Vagina (tissue), 2 donors: ENCODE results near the gene DTX3L. TPM values are rescaled to one million over a fixed set of nuclear protein-coding genes. Genes with fewer than 3 reads are reported as not detected.

Source experiments
- DNase-seq, 2 donors: peaks; one replicate each; pipeline ENCODE4 v3.0.0-alpha.2; 2017; ENCODE audit errors: extremely low spot score in 2 of 2
- H3K27ac ChIP-seq: fragments of 200-600 bp; sonication (generic); one replicate; pipeline ENCODE4 v1.5.1; 2019
- H3K27me3 ChIP-seq: fragments of 200-600 bp; sonication (generic); one replicate; pipeline ENCODE4 v1.5.1; 2019
- H3K36me3 ChIP-seq, 2 donors: fragments of 200-600 bp; sonication (generic); one replicate each; pipeline ENCODE4 v1.5.1; 2017 to 2019
- H3K4me1 ChIP-seq: fragments of 200-600 bp; sonication (generic); one replicate; pipeline ENCODE4 v1.5.1; 2019
- H3K4me3 ChIP-seq, 2 donors: fragments of 200-600 bp; sonication (generic); 1 replicate in 1 of 2; 2 replicates in 1 of 2; pipeline ENCODE4 v1.5.1; 2016 to 2019
- H3K9me3 ChIP-seq: fragments of 200-600 bp; sonication (generic); one replicate; pipeline ENCODE4 v1.5.1; 2019
- POLR2A ChIP-seq, 2 donors: fragments of 450-650 bp; IDR thresholded peaks; one replicate each; pipeline ENCODE4 v1.6.1; 2017; ENCODE audit warnings: antibody characterized with exemption in 2 of 2, mild to moderate bottlenecking in 2 of 2, moderate library complexity in 2 of 2
- POLR2AphosphoS5 ChIP-seq, 2 donors: sonication (generic); formaldehyde crosslinking; IDR thresholded peaks; one replicate each; pipeline ENCODE4 v1.9.0; 2017; ENCODE audit warnings: antibody characterized with exemption in 2 of 2, mild to moderate bottlenecking in 2 of 2, low read depth in 1 of 2; ENCODE audit not compliant: insufficient read depth in 1 of 2
- intact Hi-C: fragments of 100-400 bp; cut with DNase I; formaldehyde crosslinking; loops from one replicate; pipeline ENCODE4 v1.15.1; 2023
- total RNA-seq: library from RNA; depleted of rRNA; stranded (reverse); fragments of >200 nt; gene quantifications from one replicate; pipeline ENCODE4 v1.2.3, GENCODE V29; 2016
- TF ChIP-seq, protein P1 (sequence below), 3 experiments: fragments of 450-650 bp in 2 of 3; fragments of 200-600 bp in 1 of 3; sonication (generic) in 1 of 3; IDR thresholded peaks; one replicate each; pipeline ENCODE4 v1.5.1; 2017 to 2019; ENCODE audit warnings: antibody characterized with exemption in 3 of 3, mild to moderate bottlenecking in 2 of 3, moderate library complexity in 2 of 3

Gene DTX3L
- 17.7 TPM for total RNA-seq

DNA sequence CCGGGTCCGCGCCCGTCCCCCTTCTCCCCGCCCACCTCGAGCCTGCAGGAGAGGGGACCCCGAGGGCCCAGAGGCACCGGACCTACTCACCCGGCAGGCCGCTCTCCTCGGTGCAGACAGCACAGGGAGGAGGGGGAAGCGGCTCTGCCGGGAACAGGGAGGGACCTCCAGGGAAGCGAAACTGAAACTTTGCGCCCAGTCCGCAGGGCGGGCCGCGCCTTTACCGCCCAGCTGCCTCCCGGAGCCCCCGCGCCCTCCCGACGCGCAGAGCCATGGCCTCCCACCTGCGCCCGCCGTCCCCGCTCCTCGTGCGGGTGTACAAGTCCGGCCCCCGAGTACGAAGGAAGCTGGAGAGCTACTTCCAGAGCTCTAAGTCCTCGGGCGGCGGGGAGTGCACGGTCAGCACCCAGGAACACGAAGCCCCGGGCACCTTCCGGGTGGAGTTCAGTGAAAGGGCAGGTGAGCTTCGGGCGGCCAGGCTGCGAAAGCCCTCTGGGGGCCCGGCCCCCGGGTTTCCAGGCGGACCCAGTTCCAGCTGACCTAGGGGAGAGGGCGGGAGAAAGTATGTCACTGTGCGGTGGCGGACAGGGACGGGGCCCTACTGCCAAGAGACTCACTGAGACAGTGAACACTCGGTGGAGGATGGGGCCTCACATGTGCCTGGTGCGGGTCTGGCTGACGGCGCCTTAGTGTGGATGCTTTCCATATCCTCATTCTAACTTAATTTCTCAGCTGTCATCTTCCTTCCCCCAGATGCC lies at the start of gene DTX3L, which contains the start of gene PARP9:
Gene DTX3L (plus strand): TSS at position 184 of the 758 bp plus-strand sequence. CDS start 89 bp downstream, at position 273.
Gene PARP9 (minus strand): TSS at position 146 of the 758 bp plus-strand sequence. CDS start 4,680 bp downstream, outside the sequence.
- Histone ChIP-seq H3K9me3 (no peaks in the 10 kb centered on the region), H3K4me1 (peaks cover 29% of the 10 kb centered on the region), H3K4me3 (peak within 1 kb of the TSS; percentile 90 to 98), H3K27ac (peak within 1 kb of the TSS; percentile 97), H3K36me3 (peaks cover 0 to 14% of the 10 kb centered on the region in 2 donors), H3K27me3 (no peaks in the 10 kb centered on the region)
- TF ChIP-seq, protein P1, sequence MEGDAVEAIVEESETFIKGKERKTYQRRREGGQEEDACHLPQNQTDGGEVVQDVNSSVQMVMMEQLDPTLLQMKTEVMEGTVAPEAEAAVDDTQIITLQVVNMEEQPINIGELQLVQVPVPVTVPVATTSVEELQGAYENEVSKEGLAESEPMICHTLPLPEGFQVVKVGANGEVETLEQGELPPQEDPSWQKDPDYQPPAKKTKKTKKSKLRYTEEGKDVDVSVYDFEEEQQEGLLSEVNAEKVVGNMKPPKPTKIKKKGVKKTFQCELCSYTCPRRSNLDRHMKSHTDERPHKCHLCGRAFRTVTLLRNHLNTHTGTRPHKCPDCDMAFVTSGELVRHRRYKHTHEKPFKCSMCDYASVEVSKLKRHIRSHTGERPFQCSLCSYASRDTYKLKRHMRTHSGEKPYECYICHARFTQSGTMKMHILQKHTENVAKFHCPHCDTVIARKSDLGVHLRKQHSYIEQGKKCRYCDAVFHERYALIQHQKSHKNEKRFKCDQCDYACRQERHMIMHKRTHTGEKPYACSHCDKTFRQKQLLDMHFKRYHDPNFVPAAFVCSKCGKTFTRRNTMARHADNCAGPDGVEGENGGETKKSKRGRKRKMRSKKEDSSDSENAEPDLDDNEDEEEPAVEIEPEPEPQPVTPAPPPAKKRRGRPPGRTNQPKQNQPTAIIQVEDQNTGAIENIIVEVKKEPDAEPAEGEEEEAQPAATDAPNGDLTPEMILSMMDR (IDR thresholded peaks at IDR 0.05): no peak
- TF ChIP-seq POLR2A (IDR thresholded peaks at IDR 0.05): peak in 1 of 2 donors; percentile 7
- peak in 1 of 2 donors; percentile 94 for TF ChIP-seq POLR2AphosphoS5 (IDR thresholded peaks at IDR 0.05; ENCODE audit: insufficient read depth in 1 of 2, low read depth in 1 of 2)
- intact Hi-C loops: loop anchor here (2.0 kb wide), 1 partner anchor 116 kb away; the partner anchor contains the start of gene PARP14
- DNase-seq: no peak

DNA sequence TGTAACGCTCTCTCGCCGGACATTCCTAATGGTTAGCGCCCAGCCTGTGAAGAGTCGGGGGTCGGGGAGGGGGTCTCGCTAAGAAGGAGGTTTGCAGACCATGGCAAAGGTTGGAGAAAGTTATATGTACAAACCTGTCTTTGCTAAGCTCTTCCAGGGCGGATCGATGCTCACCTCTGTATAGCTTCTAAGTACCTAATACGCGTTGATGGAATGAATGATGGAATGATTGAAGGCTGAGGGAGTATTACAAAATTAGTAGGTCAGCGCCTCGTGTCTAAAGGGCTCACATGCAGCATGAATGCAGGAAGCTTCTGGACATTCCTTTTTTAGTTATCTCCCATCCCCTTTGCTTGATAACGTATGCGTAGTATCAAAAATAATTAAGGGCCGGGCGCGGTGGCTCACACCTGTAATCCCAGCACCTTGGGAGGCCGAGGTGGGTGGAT lies 49.1 kb upstream of the DTX3L start:
- Histone ChIP-seq H3K27me3 (no peaks in the 10 kb centered on the region), H3K36me3 (no peaks in the 10 kb centered on the region), H3K4me1 (peaks cover 34% of the 10 kb centered on the region), H3K27ac (peak overlapping the region; percentile 96), H3K4me3 (peak overlapping the region; percentile 79 to 81), H3K9me3 (no peaks in the 10 kb centered on the region)
- TF ChIP-seq, protein P1 (IDR thresholded peaks at IDR 0.05): no peak
- TF ChIP-seq POLR2A (IDR thresholded peaks at IDR 0.05) (no peak), POLR2AphosphoS5 (IDR thresholded peaks at IDR 0.05; ENCODE audit: insufficient read depth in 1 of 2, low read depth in 1 of 2) (no peak)
- intact Hi-C loops: no loop called here
- DNase-seq: no peak

GRCh38 chr3:122515870-122516269 lies 48.3 kb upstream of the DTX3L start:
- Histone ChIP-seq H3K27me3 (no peaks in the 10 kb centered on the region), H3K4me1 (peaks cover 29% of the 10 kb centered on the region), H3K36me3 (no peaks in the 10 kb centered on the region), H3K9me3 (no peaks in the 10 kb centered on the region), H3K4me3 (no peak overlapping the region), H3K27ac (no peak overlapping the region)
- intact Hi-C loops: no loop called here
- TF ChIP-seq, protein P1 (IDR thresholded peaks at IDR 0.05): no peak
- TF ChIP-seq POLR2AphosphoS5 (IDR thresholded peaks at IDR 0.05; ENCODE audit: insufficient read depth in 1 of 2, low read depth in 1 of 2): no peak
- no peak for DNase-seq

- intact Hi-C loops: no loop called here
- Histone ChIP-seq H3K36me3 (no peaks in the 10 kb centered on the region), H3K4me1 (peaks cover 19% of the 10 kb centered on the region), H3K4me3 (no peak overlapping the region), H3K27ac (no peak overlapping the region), H3K9me3 (no peaks in the 10 kb centered on the region), H3K27me3 (no peaks in the 10 kb centered on the region)
- DNase-seq: no peak
- no peak for TF ChIP-seq POLR2AphosphoS5 (IDR thresholded peaks at IDR 0.05; ENCODE audit: insufficient read depth in 1 of 2, low read depth in 1 of 2)
- no peak for TF ChIP-seq POLR2A (IDR thresholded peaks at IDR 0.05)
- TF ChIP-seq, protein P1 (IDR thresholded peaks at IDR 0.05): no peak
Measured at GRCh38 chr3:122516846-122517360, 47.2 kb upstream of the DTX3L start.

DNA sequence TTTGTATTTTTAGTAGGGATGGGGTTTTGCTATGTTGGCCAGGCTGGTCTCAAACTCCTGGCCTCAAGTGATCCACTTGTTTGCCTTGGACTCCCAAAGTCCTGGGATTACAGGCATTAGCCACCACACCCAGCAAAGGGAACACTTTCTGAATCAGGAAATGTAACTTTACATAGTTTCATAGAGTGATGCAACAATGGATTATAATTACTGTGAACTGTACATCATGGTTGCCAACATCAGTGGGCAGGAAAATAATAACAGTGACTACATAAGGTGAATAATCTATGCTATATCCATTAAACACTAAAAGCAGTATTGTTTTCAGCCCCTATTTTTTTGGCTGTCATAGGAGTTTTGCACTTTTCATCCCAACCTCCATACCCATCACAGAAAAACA lies 44.4 kb upstream of the DTX3L start:
- H3K27ac ChIP-seq: no peak overlapping the region
- no peaks in the 10 kb centered on the region for H3K36me3 ChIP-seq
- intact Hi-C loops: no loop called here
- H3K4me1 ChIP-seq: no peaks in the 10 kb centered on the region
- no peaks in the 10 kb centered on the region for H3K9me3 ChIP-seq
- no peak overlapping the region for H3K4me3 ChIP-seq
- H3K27me3 ChIP-seq: no peaks in the 10 kb centered on the region
- DNase-seq: no peak
- TF ChIP-seq POLR2A (IDR thresholded peaks at IDR 0.05): no peak
- peak in 1 of 2 donors; percentile 70 for TF ChIP-seq POLR2AphosphoS5 (IDR thresholded peaks at IDR 0.05; ENCODE audit: insufficient read depth in 1 of 2, low read depth in 1 of 2)
